ENCODE data around the gene ATF5.

DNA sequence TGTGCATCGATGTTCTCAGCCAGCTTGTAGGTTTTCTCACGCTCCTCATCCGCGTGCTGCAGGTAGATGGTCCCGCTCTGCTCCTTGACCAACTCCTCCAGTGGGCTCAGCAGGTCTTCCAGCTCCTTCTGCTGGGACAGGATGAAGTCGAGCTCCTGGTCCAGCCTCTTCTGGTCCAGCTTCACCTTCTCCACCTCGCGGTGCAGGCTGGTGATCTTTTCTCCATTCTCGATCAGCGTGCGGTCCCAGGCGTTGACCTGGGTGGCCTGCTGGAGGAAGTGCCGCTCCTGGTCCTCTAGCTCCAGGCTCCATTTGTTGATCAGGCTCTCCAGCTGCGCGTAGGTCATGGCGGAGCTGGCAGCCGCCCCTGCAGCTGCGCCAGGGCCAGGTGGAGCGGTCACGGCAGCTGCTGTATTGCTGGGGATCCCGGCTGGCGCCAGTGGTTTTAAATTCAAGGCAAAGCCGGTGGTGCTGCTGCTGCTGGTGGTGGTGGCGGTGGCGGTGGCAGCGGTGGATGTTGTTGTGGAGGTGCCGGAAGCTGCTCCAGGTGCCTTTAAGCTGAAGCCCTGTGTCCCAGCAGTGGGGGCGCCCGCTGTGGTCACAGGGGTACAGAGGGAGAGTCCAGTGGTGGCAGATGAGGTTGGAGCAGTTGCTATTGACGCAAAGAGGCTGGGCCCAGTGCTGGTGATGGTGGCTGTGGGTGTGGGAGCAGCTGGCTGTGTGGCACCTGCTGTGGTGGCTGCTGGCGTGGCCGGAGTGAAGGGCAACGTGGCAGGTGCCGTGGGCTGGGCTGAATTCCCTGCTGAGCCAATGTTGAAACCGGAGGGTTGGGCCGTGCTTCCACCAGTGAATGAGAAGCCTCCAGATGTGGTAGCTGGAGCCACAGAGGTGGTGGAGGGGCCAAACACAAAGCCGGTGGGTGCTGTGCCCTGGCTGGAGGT is 20.3 kb upstream of the ATF5 start:
- no peak for TF ChIP-seq CTCF (conservative IDR thresholded peaks at IDR 0.05)
- TF ChIP-seq ZFX (IDR thresholded peaks at IDR 0.05), result no peak
